Cardiac fibroblast (primary cell): ENCODE measurements around the gene OAF.
"Not testable (repeated sequence)": the region's sequence is repeated elsewhere in the genome, so short reads cannot be mapped to it uniquely, and the experiment has no call there.

Source experiments
- DNase-seq, 2 donors: peaks; one replicate each; pipeline versions ENCODE4 v3.0.0 to v3.0.0-alpha.2; 2010; ENCODE audit warnings: low read depth in 2 of 2
- H3K4me3 ChIP-seq, 2 donors: replicated peaks in 1 of 2; 1 replicate in 1 of 2; 2 replicates in 1 of 2; pipeline ENCODE4 v1.5.1; 2011; ENCODE audit warnings: low read depth in 2 of 2, low read length in 2 of 2, mild to moderate bottlenecking in 2 of 2, moderate library complexity in 1 of 2
- TF ChIP-seq, protein P1 (sequence below): IDR thresholded peaks from one replicate; pipeline ENCODE4 v1.5.1; 2011; ENCODE audit warnings: low read depth, mild to moderate bottlenecking, low read length, inconsistent platforms

OAF gene

DNA sequence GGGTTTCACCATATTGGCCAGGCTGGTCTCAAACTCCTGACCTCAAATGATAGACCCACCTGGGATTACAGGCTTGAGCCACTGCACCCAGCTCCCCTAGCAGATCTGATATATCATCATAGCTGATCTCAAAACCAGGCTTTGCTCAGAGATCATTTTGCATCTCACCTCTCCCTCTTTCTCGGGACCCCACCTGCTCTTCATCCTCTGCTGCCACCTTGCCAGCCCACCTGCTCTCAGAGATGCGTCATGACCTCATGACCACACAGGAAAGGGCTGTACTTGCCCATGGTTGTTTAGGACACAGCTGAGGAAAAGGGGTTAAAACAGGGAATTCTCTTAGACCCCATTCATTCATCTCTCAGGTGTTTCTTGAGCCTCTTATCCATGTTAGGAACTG is 56.5 kb downstream of the OAF start:
- no peak overlapping the region for H3K4me3 ChIP-seq
- TF ChIP-seq, protein P1, sequence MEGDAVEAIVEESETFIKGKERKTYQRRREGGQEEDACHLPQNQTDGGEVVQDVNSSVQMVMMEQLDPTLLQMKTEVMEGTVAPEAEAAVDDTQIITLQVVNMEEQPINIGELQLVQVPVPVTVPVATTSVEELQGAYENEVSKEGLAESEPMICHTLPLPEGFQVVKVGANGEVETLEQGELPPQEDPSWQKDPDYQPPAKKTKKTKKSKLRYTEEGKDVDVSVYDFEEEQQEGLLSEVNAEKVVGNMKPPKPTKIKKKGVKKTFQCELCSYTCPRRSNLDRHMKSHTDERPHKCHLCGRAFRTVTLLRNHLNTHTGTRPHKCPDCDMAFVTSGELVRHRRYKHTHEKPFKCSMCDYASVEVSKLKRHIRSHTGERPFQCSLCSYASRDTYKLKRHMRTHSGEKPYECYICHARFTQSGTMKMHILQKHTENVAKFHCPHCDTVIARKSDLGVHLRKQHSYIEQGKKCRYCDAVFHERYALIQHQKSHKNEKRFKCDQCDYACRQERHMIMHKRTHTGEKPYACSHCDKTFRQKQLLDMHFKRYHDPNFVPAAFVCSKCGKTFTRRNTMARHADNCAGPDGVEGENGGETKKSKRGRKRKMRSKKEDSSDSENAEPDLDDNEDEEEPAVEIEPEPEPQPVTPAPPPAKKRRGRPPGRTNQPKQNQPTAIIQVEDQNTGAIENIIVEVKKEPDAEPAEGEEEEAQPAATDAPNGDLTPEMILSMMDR: no peak
- no peak for DNase-seq

DNA sequence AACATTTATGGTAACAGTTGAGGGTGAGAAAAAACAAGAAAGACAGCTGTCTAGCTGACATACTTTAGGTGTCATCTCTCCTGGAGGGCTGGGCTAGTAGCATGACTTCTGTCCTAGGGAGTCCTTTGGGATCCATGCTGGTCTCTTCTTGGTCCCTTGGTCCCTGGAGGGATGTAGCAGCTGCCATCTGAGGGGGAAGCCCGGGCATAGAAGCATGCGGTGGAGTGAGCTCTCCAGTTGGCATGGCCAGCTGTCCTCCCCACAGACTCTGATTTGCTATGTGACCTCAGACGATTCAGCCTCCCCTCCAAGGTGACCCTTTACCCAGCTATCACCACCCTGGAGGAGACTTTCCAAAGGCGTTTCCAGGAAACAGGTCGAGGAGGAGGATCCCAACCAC is 57.9 kb downstream of the OAF start:
- H3K4me3 ChIP-seq: no peak overlapping the region
- no peak for DNase-seq
- TF ChIP-seq, protein P1: no peak

DNA sequence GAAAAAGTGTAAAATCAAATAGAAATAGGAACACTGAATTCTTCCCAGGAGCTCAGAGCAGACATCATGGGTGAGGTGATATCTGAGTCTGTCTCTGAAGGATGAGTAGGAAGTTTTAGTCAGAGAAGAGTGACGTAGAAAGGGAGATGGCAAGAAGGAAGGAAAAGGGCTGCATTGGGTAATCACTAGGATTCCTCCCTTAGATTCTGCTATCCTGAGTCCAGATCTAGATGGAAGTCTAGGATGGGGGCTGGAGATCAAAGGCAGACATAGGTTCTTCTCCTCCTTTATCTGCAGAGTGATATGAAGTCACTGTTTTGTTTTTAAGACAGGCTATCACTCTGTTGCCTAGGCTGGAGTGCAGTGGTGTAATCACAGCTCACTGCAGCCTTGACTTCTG is 59.6 kb downstream of the OAF start:
- TF ChIP-seq, protein P1: no peak
- no peak overlapping the region for H3K4me3 ChIP-seq
- DNase-seq: peak in 1 of 2 donors; percentile 8

DNA sequence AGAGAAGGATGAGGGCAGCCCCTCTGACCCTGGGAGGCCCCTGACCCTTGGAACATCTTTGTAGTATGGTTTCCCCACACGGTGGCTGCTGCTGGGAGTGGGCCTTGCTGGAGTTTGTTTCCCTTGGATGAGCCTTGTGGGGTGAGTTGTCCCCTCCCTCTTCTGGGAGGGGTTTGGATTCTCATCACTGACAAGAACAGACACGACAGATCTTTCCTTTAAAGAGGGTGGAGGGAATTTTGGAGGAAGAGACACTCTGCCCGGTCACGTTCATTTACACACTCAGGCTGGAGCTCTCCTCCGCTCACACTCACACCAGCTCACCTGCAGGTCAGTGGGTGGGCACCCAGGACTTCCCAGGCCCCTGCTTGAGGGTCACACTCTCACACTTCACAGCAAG is 60.8 kb downstream of the OAF start:
- no peak for DNase-seq

DNA sequence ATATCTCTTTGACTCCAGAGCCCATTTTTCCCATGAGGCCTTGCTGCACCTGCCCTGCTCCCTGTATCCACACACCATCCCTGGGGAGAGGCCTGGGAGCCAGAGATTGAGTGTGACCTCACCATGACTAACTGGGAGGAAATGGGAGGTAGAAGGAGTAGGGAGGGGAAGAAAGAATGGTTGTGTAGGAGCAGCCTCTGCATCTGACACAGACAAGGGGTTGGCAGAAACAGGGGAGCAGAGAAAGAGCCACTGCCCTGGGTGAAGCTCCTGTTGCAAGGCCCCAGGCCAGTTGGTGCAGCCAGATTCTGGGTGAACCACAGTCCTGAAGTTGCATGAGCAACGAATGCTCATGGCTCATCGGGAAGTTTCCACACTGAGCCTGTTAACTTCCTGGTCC is 61.5 kb downstream of the OAF start:
- DNase-seq: peak; percentile 48 to 84
- no peak overlapping the region for H3K4me3 ChIP-seq
- TF ChIP-seq, protein P1: no peak

More for the DNA sequence above, 60.8 kb downstream of the OAF start:
- H3K4me3 ChIP-seq: no peak overlapping the region
- TF ChIP-seq, protein P1: no peak

DNA sequence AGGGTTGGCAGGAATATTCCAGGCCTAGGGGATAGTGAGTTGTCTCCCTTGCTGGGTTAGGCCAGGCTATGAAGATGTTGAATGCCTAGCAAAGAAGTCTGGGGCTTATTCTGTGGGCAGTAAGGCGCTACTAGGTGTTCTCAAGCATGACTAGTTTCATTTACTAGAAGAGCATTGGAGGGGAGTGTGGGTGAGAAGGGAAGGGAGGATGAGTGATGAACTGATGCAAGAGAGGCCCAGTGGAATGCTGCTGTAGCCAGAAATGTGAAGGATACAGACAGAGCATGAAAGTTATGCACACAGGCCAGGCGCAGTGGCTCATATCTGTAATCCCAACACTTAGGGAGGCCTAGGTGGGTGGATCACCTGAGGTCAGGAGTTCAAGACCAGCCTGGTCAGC is 62.6 kb downstream of the OAF start:
- H3K4me3 ChIP-seq: no peak overlapping the region
- TF ChIP-seq, protein P1: no peak
- peak in 1 of 2 donors; percentile 27 for DNase-seq

DNA sequence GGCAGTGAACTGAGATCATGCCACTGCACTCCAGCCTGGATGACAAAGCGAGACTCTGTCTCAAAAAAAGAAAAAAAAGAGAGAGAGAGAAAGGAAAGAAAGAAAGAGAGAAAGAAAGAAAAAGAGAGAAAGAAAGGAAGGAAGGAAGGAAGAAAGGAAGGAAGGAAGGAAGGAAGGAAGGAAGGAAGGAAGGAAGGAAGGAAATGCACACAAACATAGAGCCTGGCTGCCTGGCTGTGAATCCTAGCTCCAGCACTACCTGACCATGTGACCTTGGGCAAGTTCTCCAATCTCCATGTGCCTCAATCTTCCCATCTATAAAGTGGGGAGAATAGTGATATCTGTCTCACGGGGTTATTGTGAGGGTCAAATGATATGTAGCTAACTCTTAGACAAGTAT is 63.1 kb downstream of the OAF start:
- H3K4me3 ChIP-seq, DNase-seq: not testable (repeated sequence)
